H1 (cell line): Measurements from ENCODE around the gene KPRP.

Experiments
- CBX5 ChIP-seq: fragments of 300-800, 300-1000 bp; sonication (generic); IDR thresholded peaks from 2 replicates; pipeline ENCODE4 v1.7.1; 2016; ENCODE audit warnings: antibody characterized with exemption, low read length, low read depth
- CTCF ChIP-seq, 3 experiments: IDR thresholded peaks; 1 replicate in 2 of 3; 2 replicates in 1 of 3; pipeline versions ENCODE4 v1.5.1 to v1.6.1; 2011; ENCODE audit warnings: low read length in 3 of 3, mild to moderate bottlenecking in 3 of 3, inconsistent platforms in 2 of 3, low read depth in 1 of 3, moderate library complexity in 1 of 3; ENCODE audit not compliant: insufficient read depth in 1 of 3; ENCODE audit errors: control extremely low read depth in 1 of 3
- EGR1 ChIP-seq: IDR thresholded peaks from 2 replicates; pipeline ENCODE4 v1.6.1; 2011; ENCODE audit warnings: low read depth, low read length, borderline replicate concordance
- EP300 ChIP-seq, 2 experiments: IDR thresholded peaks; 1 replicate in 1 of 2; 2 replicates in 1 of 2; pipeline ENCODE4 v1.6.1; 2011 to 2012; ENCODE audit warnings: low read depth in 2 of 2, low read length in 2 of 2, mild to moderate bottlenecking in 2 of 2, borderline replicate concordance in 1 of 2, inconsistent platforms in 1 of 2, moderate library complexity in 1 of 2
- EZH2 ChIP-seq: fragments of 200-600 bp; sonication (generic); IDR thresholded peaks from 2 replicates; pipeline ENCODE4 v1.7.1; 2012; ENCODE audit warnings: low read depth, mild to moderate bottlenecking, moderate library complexity, low read length, inconsistent platforms; ENCODE audit not compliant: severe bottlenecking
- HDAC2 ChIP-seq, 2 experiments: fragments of 300-600 bp in 1 of 2; sonication (generic) in 1 of 2; IDR thresholded peaks; 2 replicates each; pipeline ENCODE4 v1.6.1; 2011 to 2012; ENCODE audit warnings: low read depth in 2 of 2, low read length in 2 of 2, mild to moderate bottlenecking in 2 of 2, moderate library complexity in 2 of 2, borderline replicate concordance in 1 of 2, inconsistent platforms in 1 of 2
- POLR2A ChIP-seq, 2 experiments: IDR thresholded peaks; 1 replicate in 1 of 2; 2 replicates in 1 of 2; pipeline ENCODE4 v1.6.1; 2011; ENCODE audit warnings: low read depth in 2 of 2, low read length in 2 of 2, mild to moderate bottlenecking in 2 of 2; ENCODE audit errors: control extremely low read depth in 1 of 2
- POLR2AphosphoS5 ChIP-seq: IDR thresholded peaks from 2 replicates; pipeline ENCODE4 v1.6.1; 2011; ENCODE audit warnings: low read depth, low read length

- TF ChIP-seq POLR2A (IDR thresholded peaks at IDR 0.05; ENCODE audit: control extremely low read depth in 1 of 2, low read depth in 2 of 2, low read length in 2 of 2) (no peak), CTCF (IDR thresholded peaks at IDR 0.05; ENCODE audit: control extremely low read depth in 1 of 3, insufficient read depth in 1 of 3, low read depth in 1 of 3, low read length in 3 of 3) (no peak), POLR2AphosphoS5 (no peak), HDAC2 (IDR thresholded peaks at IDR 0.05; ENCODE audit: borderline replicate concordance in 1 of 2, low read depth in 2 of 2, low read length in 2 of 2) (no peak), EZH2 (no peak), CBX5 (no peak), EGR1 (no peak), EP300 (IDR thresholded peaks at IDR 0.05; ENCODE audit: borderline replicate concordance in 1 of 2, low read depth in 2 of 2, low read length in 2 of 2) (no peak)
These were observed 16.2 kb upstream of the KPRP start for GRCh38 chr1:152741656-152742055.
